Endothelial cell of umbilical vein (primary cell): ENCODE measurements around the gene ACBD6. TPM values are rescaled to one million over a fixed set of nuclear protein-coding genes. Genes with fewer than 3 reads are reported as not detected.

Source experiments
- BruUV-seq: library from RNA; stranded (reverse); fragments of 400-500 nt; replicated peaks from 2 replicates; lab custom pipeline; 2021; lab: Mats Ljungman, UMichigan
- CTCF ChIA-PET: fragments of 300-600, 350-600 bp; sonication (Branson Sonifier 250); formaldehyde crosslinking; loops from one replicate; lab custom pipeline; 2021; ENCODE audit warnings: antibody characterized with exemption, inconsistent platforms; lab: Charles Lee
- POLR2A ChIA-PET: fragments of 300-600, 350-600 bp; sonication (Branson Sonifier 250); formaldehyde crosslinking; loops from one replicate; lab custom pipeline; 2021; ENCODE audit warnings: antibody characterized with exemption, inconsistent platforms; lab: Charles Lee
- DNase-seq: peaks from one replicate; pipeline ENCODE4 v3.0.0-alpha.2; 2011; ENCODE audit warnings: low read depth, low spot score
- FAIRE-seq: peaks from 2 replicates; lab custom pipeline; 2011; peaks lifted over from hg19 to GRCh38; lab: Jason Lieb, UNC
- H2AFZ ChIP-seq: 2 replicates; pipeline ENCODE4 v1.6.0; 2012; ENCODE audit warnings: low read depth, low read length, control low read depth, inconsistent platforms
- H3K27ac ChIP-seq: 2 replicates; pipeline ENCODE4 v1.5.1; 2011; ENCODE audit warnings: low read depth, mild to moderate bottlenecking, control low read depth, low read length, moderate library complexity; ENCODE audit not compliant: insufficient read depth
- H3K27me3 ChIP-seq, 2 experiments: 2 replicates each; pipeline versions ENCODE4 v1.6.0 to v1.6.1; 2011; ENCODE audit warnings: low read length in 2 of 2, mixed read lengths in 1 of 2; ENCODE audit not compliant: control insufficient read depth in 2 of 2, insufficient read depth in 2 of 2
- H3K36me3 ChIP-seq, 2 experiments: 2 replicates in 1 of 2; 3 replicates in 1 of 2; pipeline ENCODE4 v1.5.1; 2011; ENCODE audit warnings: low read length in 2 of 2, mild to moderate bottlenecking in 1 of 2, moderate library complexity in 1 of 2; ENCODE audit not compliant: control insufficient read depth in 2 of 2, insufficient read depth in 2 of 2; ENCODE audit errors: extremely low read depth in 1 of 2
- H3K4me1 ChIP-seq: 3 replicates; pipeline ENCODE4 v1.5.1; 2011; ENCODE audit warnings: mild to moderate bottlenecking, low read length; ENCODE audit not compliant: control insufficient read depth, insufficient read depth; ENCODE audit errors: extremely low read depth
- H3K4me2 ChIP-seq: 2 replicates; pipeline ENCODE4 v1.6.1; 2011; ENCODE audit warnings: low read length, control low read depth, mixed read lengths; ENCODE audit not compliant: insufficient read depth
- H3K4me3 ChIP-seq, 3 experiments: fragments of 200-600 bp in 1 of 3; sonication (generic), shearing (Covaris generic) in 1 of 3; replicated peaks in 1 of 3; 2 replicates each; pipeline ENCODE4 v1.5.1; 2011 to 2016; ENCODE audit warnings: control low read depth in 3 of 3, low read length in 3 of 3, mild to moderate bottlenecking in 2 of 3, inconsistent platforms in 1 of 3, low read depth in 1 of 3, moderate library complexity in 1 of 3; ENCODE audit not compliant: insufficient read depth in 1 of 3
- H3K79me2 ChIP-seq: 2 replicates; pipeline ENCODE4 v1.6.0; 2012; ENCODE audit warnings: low read length, inconsistent platforms; ENCODE audit not compliant: control insufficient read depth, insufficient read depth
- H3K9ac ChIP-seq: replicated peaks from 2 replicates; pipeline ENCODE3; 2011; ENCODE audit warnings: low read length, control low read depth; ENCODE audit not compliant: insufficient read depth; ENCODE audit errors: extremely low read depth
- H3K9me1 ChIP-seq: replicated peaks from 3 replicates; pipeline ENCODE4 v1.6.0; 2011; ENCODE audit warnings: mild to moderate bottlenecking, low read length; ENCODE audit not compliant: control insufficient read depth, insufficient read depth; ENCODE audit errors: extremely low read depth
- H3K9me3 ChIP-seq: replicated peaks from 2 replicates; pipeline ENCODE4 v1.5.1; 2012; ENCODE audit warnings: low read length, inconsistent platforms; ENCODE audit not compliant: control insufficient read depth, insufficient read depth
- H4K20me1 ChIP-seq: replicated peaks from 2 replicates; pipeline ENCODE3; 2011; ENCODE audit warnings: mild to moderate bottlenecking, low read length; ENCODE audit not compliant: control insufficient read depth, insufficient read depth; ENCODE audit errors: extremely low read depth
- CTCF ChIP-seq, 2 donors: IDR thresholded peaks; 1 replicate in 1 of 2; 2 replicates in 1 of 2; pipeline ENCODE4 v1.5.1; 2011; ENCODE audit warnings: low read length in 2 of 2, mild to moderate bottlenecking in 2 of 2, moderate library complexity in 2 of 2, control low read depth in 1 of 2, inconsistent platforms in 1 of 2, low read depth in 1 of 2; ENCODE audit not compliant: insufficient read depth in 1 of 2; ENCODE audit errors: extremely low read depth in 1 of 2
- EZH2 ChIP-seq: IDR thresholded peaks from 2 replicates; pipeline ENCODE4 v1.6.1; 2012; ENCODE audit warnings: borderline replicate concordance, low read depth, mild to moderate bottlenecking, moderate library complexity, low read length, inconsistent platforms; ENCODE audit not compliant: severe bottlenecking
- FOS ChIP-seq: IDR thresholded peaks from 2 replicates; pipeline ENCODE4 v1.6.1; 2011; ENCODE audit warnings: mild to moderate bottlenecking, low read length, moderate library complexity, borderline replicate concordance; ENCODE audit not compliant: insufficient read depth
- GATA2 ChIP-seq: IDR thresholded peaks from 2 replicates; pipeline ENCODE4 v1.7.0; 2011; ENCODE audit warnings: low read depth, mild to moderate bottlenecking, moderate library complexity, mixed read lengths, low read length; ENCODE audit not compliant: insufficient read length, insufficient read depth
- JUN ChIP-seq: IDR thresholded peaks from 2 replicates; pipeline ENCODE4 v1.6.1; 2011; ENCODE audit warnings: borderline replicate concordance, low read depth; ENCODE audit not compliant: insufficient read length, insufficient read depth
- MAX ChIP-seq: IDR thresholded peaks from 2 replicates; pipeline ENCODE4 v1.6.1; 2011; ENCODE audit not compliant: insufficient read depth, insufficient read length
- MYC ChIP-seq: IDR thresholded peaks from one replicate; pipeline ENCODE4 v1.6.1; 2011; ENCODE audit warnings: mild to moderate bottlenecking, low read depth, low read length
- POLR2A ChIP-seq: IDR thresholded peaks from 2 replicates; pipeline ENCODE4 v1.6.1; 2012; ENCODE audit warnings: low read depth, mild to moderate bottlenecking, control low read depth, low read length
- POLR2AphosphoS5 ChIP-seq: IDR thresholded peaks from 2 replicates; pipeline ENCODE4 v1.6.1; 2012; ENCODE audit warnings: low read depth, mild to moderate bottlenecking, control low read depth, low read length, moderate library complexity; ENCODE audit not compliant: insufficient read depth
- dilution Hi-C: fragments of 300-500 bp; cut with MboI; formaldehyde crosslinking; loops from one replicate; pipeline ENCODE4 v1.15.0; 2019; ENCODE audit warnings: low sequenced_read_pairs; ENCODE audit not compliant: extremely low pct_ligation_motif_present
- intact Hi-C: fragments of 100-400 bp; cut with micrococcal nuclease; formaldehyde crosslinking; loops from one replicate; pipeline ENCODE4 v1.10.0; 2022
- polyA plus RNA-seq, 4 experiments: library from polyadenylated mRNA; depleted of rRNA in 3 of 4; stranded (reverse) in 3 of 4; unstranded in 1 of 4; fragments of >200 nt; gene quantifications; 2 replicates each; pipeline versions ENCODE4 v1.2.1 to v1.2.3, GENCODE V29; 2011 to 2012; ENCODE audit warnings: missing spikeins in 1 of 4
- total RNA-seq: library from RNA; stranded (reverse); gene quantifications from 2 replicates; pipeline ENCODE4 v1.2.3, GENCODE V29; 2021

Gene ACBD6
- total and polyA plus RNA-seq, 2 donors (not counting 3 experiments of a cell fraction or from before 2014, with no cell fraction given) = 55.6 to 56.4 TPM

- no peak overlapping the region for H3K4me2 ChIP-seq
- TF ChIP-seq CTCF (IDR thresholded peaks at IDR 0.05; ENCODE audit: extremely low read depth in 1 of 2, insufficient read depth in 1 of 2, low read depth in 1 of 2, low read length in 2 of 2) (no peak), MYC (no peak), MAX (no peak), GATA2 (no peak), FOS (no peak), EZH2 (no peak), JUN (no peak), POLR2A (no peak), POLR2AphosphoS5 (no peak)
- FAIRE-seq (no peak), DNase-seq (no peak)
- H3K9me1 ChIP-seq = no peaks in the 10 kb centered on the region
- H3K27ac ChIP-seq = no peak overlapping the region
- dilution Hi-C loops = no loop called here
- H3K4me3 ChIP-seq = no peak overlapping the region
- POLR2A ChIA-PET = no interaction called here
- CTCF ChIA-PET = interaction anchor here (0.9 kb wide), 1 partner anchor 9 kb away, joined by 3 read pairs; no protein-coding TSS in a partner anchor
- intact Hi-C loops = no loop called here
- no TSS peak for BruUV-seq
- H3K79me2 ChIP-seq = no peaks in the 10 kb centered on the region
- peaks cover 0 to 2% of the 10 kb centered on the region in 2 experiments for H3K27me3 ChIP-seq
- H3K36me3 ChIP-seq = no peaks in the 10 kb centered on the region
- no peaks in the 10 kb centered on the region for H3K4me1 ChIP-seq
- no peak overlapping the region for H3K9ac ChIP-seq
- no peaks in the 10 kb centered on the region for H3K9me3 ChIP-seq
- no peaks in the 10 kb centered on the region for H4K20me1 ChIP-seq
- no peak overlapping the region for H2AFZ ChIP-seq
These were observed 43.6 kb upstream of the ACBD6 start for GRCh38 chr1:180545991-180546390.
